Bronchial epithelial cell (primary cell): Measurements from ENCODE around the gene ANO6. TPM values are rescaled to one million over a fixed set of nuclear protein-coding genes. Genes with fewer than 3 reads are reported as not detected.

Experiments
- DNase-seq: peaks from one replicate; pipeline ENCODE4 v3.0.0-alpha.2; 2010; ENCODE audit warnings: low read depth
- FAIRE-seq: peaks from 2 replicates; lab custom pipeline; 2011; peaks lifted over from hg19 to GRCh38; lab: Jason Lieb, UNC
- H3K27me3 ChIP-seq: 2 replicates; pipeline ENCODE4 v1.5.1; 2011; ENCODE audit warnings: low read length; ENCODE audit not compliant: control insufficient read depth, insufficient read depth
- H3K36me3 ChIP-seq: 2 replicates; pipeline ENCODE4 v1.5.1; 2011; ENCODE audit warnings: low read length; ENCODE audit not compliant: control insufficient read depth, insufficient read depth
- H3K4me3 ChIP-seq: 2 replicates; pipeline ENCODE4 v1.5.1; 2011; ENCODE audit warnings: mild to moderate bottlenecking, low read depth, low read length, control low read depth
- total RNA-seq: library from RNA; depleted of rRNA; stranded (reverse); fragments of >200 nt; gene quantifications from 2 replicates; pipeline ENCODE4 v1.2.1, GENCODE V29; 2014
- TF ChIP-seq, protein P1 (sequence below): IDR thresholded peaks from 2 replicates; pipeline ENCODE4 v1.5.1; 2011; ENCODE audit warnings: mild to moderate bottlenecking, moderate library complexity, low read length, control low read depth, inconsistent platforms; ENCODE audit not compliant: insufficient read depth, severe bottlenecking

Gene ANO6
- total RNA-seq, 1 donor from 2014 or later: 23.2 TPM

DNA sequence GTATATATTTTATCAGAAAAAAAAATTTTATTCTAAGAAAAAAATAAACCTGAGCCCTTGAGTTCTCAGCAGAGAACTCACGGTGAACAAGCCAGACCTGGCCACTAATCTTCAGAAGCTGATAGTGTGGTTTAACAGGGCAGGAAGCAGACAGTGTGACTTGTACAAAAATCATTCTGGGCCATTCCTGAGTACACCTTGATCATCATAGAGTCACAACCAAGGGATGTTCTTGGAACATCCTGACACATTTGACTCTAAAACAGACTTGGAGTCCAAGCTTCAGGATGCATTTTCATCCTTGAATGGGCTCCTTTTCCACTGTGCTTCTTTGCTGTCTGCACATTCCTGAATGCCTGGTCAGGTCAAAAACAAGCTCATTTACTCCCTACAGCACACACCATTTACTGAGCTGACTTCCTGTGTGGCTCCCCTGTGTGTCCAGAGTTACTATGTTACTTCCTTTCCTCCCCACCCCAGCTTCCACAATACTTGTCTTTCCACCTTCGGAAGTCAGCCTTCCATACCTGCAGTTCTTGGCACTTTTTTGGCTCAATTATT lies 112.0 kb downstream of the ANO6 start:
- Histone ChIP-seq H3K27me3 (no peaks in the 10 kb centered on the region), H3K4me3 (no peak overlapping the region), H3K36me3 (no peaks in the 10 kb centered on the region)
- FAIRE-seq (no peak), DNase-seq (peak; percentile 18)
- TF ChIP-seq, protein P1, sequence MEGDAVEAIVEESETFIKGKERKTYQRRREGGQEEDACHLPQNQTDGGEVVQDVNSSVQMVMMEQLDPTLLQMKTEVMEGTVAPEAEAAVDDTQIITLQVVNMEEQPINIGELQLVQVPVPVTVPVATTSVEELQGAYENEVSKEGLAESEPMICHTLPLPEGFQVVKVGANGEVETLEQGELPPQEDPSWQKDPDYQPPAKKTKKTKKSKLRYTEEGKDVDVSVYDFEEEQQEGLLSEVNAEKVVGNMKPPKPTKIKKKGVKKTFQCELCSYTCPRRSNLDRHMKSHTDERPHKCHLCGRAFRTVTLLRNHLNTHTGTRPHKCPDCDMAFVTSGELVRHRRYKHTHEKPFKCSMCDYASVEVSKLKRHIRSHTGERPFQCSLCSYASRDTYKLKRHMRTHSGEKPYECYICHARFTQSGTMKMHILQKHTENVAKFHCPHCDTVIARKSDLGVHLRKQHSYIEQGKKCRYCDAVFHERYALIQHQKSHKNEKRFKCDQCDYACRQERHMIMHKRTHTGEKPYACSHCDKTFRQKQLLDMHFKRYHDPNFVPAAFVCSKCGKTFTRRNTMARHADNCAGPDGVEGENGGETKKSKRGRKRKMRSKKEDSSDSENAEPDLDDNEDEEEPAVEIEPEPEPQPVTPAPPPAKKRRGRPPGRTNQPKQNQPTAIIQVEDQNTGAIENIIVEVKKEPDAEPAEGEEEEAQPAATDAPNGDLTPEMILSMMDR: no peak

DNA sequence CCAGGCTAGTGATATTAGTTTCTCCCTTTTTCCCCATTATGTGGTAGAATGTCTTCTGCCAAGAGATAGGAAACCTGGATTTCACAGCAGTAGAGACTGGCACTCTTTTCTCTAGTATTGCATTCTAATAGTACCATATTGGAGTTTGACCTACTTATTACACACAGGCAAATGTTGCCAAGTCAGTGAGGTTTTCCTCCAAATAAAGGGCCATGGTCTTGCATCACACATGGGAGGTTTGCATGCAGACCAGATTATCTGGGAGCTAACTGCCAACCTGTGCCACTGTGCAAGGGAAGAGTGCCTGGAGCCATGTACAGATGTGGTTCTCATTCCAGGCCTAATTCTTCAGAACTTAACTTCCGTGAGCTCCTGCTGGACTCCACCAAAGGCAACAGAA lies 113.3 kb downstream of the ANO6 start:
- H3K4me3 ChIP-seq: no peak overlapping the region
- H3K36me3 ChIP-seq: no peaks in the 10 kb centered on the region
- TF ChIP-seq, protein P1: no peak
- DNase-seq (no peak), FAIRE-seq (no peak)
- H3K27me3 ChIP-seq: no peaks in the 10 kb centered on the region

DNA sequence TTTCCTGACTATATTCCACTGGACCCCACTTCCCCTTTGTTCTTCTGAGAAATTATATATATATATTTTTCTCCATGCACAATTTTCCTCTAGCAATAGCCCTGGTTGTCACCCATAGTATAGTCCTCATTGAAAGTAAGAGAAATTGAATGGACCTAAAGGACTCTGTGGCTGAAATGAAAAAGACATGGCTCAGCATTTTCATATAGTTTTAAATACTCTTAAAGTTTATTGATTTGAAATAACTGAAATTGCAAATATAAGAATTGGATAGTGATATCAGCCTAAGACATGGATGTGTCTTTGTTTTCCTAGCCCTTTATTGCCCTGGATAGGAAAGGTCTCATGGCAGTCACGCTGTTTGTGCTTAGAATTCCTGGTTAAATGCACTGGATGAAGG lies 113.8 kb downstream of the ANO6 start:
- Histone ChIP-seq H3K36me3 (no peaks in the 10 kb centered on the region), H3K27me3 (no peaks in the 10 kb centered on the region), H3K4me3 (no peak overlapping the region)
- DNase-seq (no peak), FAIRE-seq (no peak)
- TF ChIP-seq, protein P1: no peak

DNA sequence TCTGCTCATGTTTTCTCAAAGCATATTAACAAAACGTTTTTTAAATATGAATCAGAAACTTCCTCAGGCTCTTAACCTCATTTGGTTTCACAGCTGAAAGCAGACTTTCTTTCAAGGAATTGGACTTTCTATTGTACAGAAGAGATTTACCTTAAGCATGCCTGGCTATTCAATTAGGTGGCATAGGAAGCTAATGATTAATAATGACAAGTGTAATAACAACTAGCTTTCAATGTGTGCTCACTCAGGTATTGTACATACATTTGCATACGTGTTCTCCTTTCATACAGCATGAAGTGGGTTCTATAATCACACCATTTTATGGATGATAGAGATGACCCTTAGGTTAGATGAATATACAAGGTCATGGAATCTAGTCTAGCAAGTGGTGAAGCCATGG lies 115.7 kb downstream of the ANO6 start:
- H3K4me3 ChIP-seq: no peak overlapping the region
- no peaks in the 10 kb centered on the region for H3K36me3 ChIP-seq
- TF ChIP-seq, protein P1: no peak
- H3K27me3 ChIP-seq: no peaks in the 10 kb centered on the region
- no peak for FAIRE-seq
- no peak for DNase-seq

DNA sequence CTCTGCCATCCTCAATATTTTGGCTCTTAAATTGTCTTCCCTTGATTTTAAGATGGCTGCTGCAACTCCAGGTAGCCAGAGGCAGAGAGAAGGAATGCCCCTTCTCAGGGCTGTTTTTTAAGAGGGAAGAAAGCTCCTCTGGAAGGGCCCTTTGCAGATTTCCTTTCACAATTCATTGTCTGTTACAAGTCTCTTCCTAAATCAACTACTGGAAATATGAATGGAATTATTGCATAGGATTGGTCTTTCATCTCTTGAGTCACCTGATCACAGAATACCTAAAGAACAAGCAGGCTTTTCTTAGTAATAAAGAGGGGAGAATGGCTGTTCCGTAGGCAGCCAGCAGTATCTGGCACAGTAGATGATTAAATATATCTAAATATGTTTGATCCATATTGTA lies 118.5 kb downstream of the ANO6 start:
- FAIRE-seq (no peak), DNase-seq (no peak)
- TF ChIP-seq, protein P1: no peak
- Histone ChIP-seq H3K36me3 (no peaks in the 10 kb centered on the region), H3K4me3 (no peak overlapping the region), H3K27me3 (no peaks in the 10 kb centered on the region)

DNA sequence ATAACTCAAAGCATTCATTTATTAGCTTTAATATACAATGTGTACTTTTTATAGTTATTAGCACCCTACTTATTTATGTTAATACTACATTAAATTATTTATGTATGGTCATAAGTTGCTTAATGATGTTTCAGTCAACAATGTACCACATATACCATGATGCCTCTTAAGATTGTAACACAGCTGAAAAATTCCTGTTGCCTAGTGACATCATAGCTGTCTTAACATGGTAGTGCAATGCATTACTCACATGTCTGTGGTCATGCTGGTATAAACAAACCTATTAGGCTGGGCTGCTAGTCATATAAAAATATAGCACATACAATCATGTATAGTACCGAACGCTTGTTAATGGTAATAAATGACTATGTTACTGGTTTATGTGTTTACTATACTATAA lies 120.4 kb downstream of the ANO6 start:
- Histone ChIP-seq H3K36me3 (no peaks in the 10 kb centered on the region), H3K4me3 (no peak overlapping the region), H3K27me3 (no peaks in the 10 kb centered on the region)
- TF ChIP-seq, protein P1: no peak
- FAIRE-seq: no peak
- peak; percentile 98 for DNase-seq
